Loucy (cell line): ENCODE measurements around the gene PFDN5.

Source experiments
- EZH2phosphoT487 ChIP-seq: fragments of 200-600 bp; IDR thresholded peaks from 2 replicates; pipeline ENCODE4 v1.6.1; 2018; ENCODE audit warnings: antibody characterized with exemption, mild to moderate bottlenecking, moderate library complexity, borderline replicate concordance
- TF ChIP-seq, protein P1 (sequence below): fragments of 200-600 bp; sonication (generic); conservative IDR thresholded peaks from 2 replicates; pipeline ENCODE4 v1.5.1; 2014; ENCODE audit warnings: mild to moderate bottlenecking, antibody characterized with exemption, low read length

- TF ChIP-seq, protein P1, sequence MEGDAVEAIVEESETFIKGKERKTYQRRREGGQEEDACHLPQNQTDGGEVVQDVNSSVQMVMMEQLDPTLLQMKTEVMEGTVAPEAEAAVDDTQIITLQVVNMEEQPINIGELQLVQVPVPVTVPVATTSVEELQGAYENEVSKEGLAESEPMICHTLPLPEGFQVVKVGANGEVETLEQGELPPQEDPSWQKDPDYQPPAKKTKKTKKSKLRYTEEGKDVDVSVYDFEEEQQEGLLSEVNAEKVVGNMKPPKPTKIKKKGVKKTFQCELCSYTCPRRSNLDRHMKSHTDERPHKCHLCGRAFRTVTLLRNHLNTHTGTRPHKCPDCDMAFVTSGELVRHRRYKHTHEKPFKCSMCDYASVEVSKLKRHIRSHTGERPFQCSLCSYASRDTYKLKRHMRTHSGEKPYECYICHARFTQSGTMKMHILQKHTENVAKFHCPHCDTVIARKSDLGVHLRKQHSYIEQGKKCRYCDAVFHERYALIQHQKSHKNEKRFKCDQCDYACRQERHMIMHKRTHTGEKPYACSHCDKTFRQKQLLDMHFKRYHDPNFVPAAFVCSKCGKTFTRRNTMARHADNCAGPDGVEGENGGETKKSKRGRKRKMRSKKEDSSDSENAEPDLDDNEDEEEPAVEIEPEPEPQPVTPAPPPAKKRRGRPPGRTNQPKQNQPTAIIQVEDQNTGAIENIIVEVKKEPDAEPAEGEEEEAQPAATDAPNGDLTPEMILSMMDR = no peak
- TF ChIP-seq EZH2phosphoT487 = no peak
Measured at GRCh38 chr12:53325511-53326061, 30.2 kb downstream of the PFDN5 start.
